ENCODE measurements around the gene RAB31.

GRCh38 chr18:9694952-9695495, 13.1 kb upstream of the RAB31 start:
- TF ChIP-seq CTCF (IDR thresholded peaks at IDR 0.05; ENCODE audit: borderline replicate concordance, extremely low read depth, low read length, poor library complexity, severe bottlenecking), result no peak
- TF ChIP-seq EZH2 (IDR thresholded peaks at IDR 0.05; ENCODE audit: borderline replicate concordance, low read depth, low read length, severe bottlenecking), result no peak

Data from DND-41 (cell line).